NCI-H748 (cell line): ENCODE data around the gene IGF2.
A peak's percentile ranks its signal among the peaks of the same experiment; 100 is the strongest.

Experiments
- DNase-seq: peaks from one replicate; lab custom pipeline; 2025; ENCODE audit not compliant: unreplicated experiment; lab: John Stamatoyannopoulos, UW

The IGF2 gene

DNA sequence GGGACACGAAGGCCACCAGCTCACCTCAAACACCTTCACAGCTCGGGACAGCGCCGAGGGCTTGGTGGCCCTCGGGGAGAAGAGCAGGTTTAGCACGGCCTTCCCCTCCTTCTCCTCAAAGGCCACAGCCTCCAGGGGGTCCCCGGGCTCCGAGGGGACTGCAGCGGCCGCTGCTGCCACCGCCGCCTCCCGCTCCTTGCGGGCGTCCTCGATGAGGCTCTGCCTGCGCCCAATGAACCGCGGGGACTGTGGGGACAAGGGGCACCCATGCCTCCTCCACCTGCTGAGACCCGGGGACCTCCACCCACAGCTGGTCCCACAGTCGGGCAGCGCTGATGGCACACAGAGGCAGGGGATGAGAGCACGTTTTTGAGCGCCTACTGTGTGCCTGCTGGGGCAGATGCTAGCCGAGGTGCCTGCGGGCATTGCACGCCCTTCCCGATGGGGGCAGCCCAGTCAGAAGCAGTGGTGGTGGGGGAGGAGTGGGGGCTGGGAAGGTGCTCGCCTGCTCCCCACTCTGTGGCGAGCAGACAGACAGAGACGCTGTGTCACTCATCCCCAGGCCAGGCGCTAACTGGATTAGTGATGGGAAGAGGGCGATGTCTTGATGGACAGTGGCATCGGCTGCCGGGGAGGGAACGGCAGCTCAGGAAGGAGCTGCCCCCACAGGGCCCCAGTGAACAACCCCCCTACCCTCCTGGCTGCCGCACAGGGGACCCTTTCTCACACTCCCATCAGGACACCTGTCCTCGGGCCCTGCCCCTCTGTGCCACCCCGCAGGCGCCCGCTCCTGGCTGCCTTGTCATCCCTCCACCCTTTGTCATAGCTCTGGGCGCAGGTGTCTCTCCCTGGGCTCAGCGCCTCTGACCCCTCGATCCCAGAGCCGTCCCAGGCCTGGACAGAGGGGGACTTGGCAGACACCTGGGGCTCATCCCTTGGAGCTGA, 30.7 kb upstream of the IGF2 start:
- DNase-seq = no peak

DNA sequence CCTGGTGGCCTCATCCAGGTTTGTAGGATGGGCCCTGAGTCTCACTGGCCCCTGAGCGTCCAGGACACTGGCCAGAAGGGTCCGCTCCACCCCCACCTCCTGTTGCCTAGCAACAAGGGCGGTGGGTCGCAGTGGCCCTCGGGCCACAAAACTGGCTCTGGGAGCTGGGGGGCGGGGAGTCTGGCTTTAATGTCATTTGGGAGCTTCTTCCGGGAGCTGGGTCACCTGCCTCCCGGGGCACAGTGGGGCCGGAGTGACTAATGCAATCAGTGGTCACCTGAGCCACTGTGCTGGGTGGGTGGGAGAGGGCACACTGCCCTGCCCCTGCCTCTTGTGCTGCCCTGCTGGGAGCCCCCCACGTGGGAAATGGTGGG, 29.8 kb upstream of the IGF2 start:
- DNase-seq = no peak

DNA sequence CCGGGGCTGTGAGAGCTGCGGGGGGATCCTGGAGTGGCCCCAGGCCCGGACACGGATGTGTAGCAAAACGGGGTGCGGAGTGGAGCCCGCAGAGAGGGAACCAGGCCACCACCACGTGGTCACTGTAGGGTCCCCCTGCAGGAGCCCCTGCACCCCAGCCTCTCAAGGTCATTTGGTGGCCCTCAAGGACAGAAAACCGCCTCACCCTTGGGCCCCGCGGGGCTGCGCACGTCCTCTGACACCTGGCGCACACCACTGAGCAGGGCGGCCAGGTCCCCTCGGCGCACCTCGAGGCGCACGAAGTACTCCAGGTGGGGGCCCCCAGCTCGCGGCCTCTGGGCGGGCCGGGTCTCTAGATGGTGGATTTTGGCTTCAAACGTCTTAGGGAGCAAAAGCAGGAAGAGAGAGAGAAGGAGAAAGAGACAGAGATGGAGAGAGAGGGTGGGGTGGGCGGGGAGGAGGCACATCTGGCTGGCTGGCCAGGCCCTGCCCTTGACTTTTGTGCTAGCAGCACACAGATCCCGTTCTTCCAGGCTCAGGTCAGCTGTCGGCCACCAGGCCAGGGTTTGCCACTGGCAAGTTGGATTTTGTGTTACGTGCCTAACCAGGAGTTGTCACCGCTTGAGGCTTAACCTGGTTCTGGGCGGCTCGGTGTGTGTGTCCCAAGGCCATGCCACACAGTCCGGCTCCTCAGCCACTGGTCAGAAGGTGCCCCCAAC, 29.3 kb upstream of the IGF2 start:
- DNase-seq = no peak

DNA sequence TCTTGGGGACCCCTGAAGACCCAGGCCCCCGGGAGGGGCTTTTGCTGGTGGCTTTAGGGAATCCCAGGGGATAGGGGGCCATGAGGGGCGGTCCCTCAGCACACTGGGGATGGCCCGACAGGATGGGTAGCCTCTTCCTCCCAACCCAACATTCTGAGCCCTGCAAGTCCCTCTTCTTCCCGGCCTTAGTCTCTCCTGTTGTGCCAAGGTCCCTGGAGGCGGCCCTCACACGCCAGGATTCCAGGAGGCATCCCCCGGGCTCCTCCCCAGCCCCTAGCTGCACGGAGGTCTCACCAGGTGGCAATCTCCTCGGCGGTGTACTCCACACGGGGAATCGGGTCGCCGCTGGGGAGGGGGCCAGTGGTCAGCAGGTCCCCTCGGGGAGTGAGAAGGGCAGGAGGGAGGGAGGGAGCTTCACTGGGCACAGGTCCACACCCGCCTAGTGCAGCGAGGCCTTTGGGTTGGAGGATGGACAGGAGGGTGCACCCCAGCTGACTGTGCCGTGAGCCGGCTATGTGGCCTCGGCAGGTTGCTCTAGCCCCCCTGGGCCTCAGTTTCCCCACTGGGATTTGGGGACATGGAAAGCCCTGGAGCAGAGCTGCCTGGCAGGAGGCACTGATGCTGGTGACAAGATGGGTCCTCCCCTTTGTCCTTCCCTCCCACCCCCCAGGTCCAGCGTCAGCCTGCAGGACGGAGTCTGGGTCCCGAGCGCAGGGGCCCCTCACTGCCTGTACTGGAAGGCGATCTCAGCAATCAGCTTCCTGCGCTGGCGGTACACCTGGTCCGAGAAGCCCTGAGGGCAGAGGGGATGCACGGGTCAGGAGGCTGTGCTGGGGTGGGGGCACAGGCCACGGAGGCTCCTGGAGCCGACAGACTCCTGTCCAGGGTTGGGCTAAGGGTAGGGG, 28.2 kb upstream of the IGF2 start:
- no peak for DNase-seq

DNA sequence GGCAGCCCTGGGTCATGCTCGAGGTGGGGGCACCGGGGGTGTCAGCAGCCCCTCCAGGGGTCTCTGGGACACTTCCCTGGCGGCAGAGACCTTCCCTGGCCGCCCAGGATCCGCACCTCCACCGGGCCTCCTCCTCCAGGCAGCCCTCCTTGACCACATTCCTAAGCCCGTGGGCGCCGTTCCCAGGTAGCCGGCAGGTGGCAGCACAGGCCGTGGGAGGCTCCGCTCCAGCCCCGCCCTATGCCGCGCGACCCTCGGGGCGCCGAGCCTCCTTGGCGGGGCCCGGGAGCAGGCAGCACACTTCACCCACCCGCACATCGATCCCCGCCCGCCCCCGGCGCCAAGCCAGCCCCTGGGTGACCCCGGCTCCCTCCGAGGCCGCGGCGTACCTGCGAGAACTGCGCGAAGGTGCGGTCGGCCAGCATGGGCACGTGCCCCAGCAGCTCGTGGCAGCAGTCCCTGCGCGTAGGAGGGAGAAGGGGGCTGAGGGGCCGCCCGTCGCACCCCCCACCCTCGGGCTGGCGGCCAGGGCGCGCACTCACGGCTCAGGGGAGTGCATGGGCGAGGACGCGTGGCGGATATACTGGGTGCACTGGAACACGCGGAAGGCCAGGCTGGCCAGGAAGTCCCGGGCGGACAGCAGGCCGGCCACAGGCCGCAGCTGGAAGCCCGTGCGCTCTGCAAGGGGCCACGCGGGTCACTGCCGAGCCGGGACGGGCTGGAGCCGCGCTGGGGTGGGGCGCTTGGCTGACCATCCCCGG, 27.1 kb upstream of the IGF2 start:
- DNase-seq = peak; percentile 65

DNA sequence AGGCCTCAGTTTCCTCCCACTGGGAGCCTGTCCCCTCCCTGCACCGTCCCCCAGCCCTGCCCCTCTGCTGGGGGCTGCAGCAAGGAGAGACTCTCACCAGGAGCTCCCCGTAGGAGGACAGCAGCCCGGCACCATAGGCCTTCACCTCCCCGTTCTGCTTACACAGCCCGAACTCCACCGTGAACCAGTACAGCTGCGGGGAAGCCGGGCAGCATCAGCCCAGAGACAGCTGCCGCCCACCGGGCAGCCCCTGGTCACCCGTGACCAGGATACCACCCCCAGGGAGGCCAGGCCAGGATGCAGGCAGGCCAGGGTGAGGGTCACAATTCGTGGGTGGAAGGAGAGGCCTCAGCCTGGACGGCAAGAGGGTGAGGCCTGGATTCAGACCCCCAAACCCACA, 26.4 kb upstream of the IGF2 start:
- no peak for DNase-seq

DNA sequence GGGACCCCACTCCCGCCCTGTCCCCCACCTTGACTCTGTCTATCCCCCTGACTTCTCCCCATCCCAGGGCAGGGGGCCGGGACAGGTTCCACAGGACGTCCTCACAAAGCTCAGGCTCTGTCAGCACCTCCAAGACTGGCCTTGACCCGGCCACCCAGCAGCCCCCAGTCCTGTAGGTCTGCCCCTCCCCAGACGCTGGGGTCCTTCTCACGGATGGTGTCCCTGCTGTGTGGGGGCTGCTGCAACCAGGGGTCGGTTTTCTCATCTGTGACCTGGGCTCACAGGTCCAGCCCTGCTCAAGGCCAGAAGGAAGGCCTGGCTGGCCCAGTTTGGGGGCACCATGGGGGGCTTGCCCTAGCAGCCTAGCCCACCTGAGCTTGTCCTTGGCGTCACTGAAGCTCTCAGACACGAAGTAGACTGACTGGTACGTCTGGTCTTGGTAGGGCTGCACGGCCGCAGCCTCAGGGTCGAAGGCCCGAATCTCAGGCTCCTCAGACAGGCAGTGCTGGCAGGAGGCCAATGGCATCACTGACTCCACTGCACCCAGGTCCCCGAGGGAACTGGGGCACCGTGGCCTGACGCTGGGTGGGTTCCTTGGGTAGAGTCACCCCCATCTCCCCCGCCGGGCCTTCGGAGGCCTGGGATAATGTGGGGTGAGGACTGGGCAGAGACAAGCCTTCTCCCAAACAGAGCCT, 25.8 kb upstream of the IGF2 start:
- no peak for DNase-seq

DNA sequence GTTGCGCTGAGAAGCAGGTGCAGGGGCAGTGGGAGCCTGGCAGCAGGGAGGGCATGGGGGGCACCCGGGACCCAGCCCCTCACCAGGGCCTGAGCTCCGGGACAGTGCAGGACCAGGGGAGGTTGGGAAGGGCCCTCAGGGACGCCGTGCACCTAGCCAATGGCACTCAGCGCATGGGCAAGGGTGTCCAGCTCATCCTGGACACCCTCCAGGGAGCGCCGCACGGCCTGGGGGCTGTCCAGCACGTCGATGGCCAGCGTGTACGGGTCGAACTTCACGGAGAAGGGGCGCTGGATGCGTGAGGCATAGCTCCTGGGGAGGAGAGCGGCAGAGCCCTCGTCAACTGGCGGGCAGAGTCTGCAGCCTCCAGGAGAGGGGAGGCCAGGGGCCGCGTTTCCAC, 24.9 kb upstream of the IGF2 start:
- DNase-seq = no peak

DNA sequence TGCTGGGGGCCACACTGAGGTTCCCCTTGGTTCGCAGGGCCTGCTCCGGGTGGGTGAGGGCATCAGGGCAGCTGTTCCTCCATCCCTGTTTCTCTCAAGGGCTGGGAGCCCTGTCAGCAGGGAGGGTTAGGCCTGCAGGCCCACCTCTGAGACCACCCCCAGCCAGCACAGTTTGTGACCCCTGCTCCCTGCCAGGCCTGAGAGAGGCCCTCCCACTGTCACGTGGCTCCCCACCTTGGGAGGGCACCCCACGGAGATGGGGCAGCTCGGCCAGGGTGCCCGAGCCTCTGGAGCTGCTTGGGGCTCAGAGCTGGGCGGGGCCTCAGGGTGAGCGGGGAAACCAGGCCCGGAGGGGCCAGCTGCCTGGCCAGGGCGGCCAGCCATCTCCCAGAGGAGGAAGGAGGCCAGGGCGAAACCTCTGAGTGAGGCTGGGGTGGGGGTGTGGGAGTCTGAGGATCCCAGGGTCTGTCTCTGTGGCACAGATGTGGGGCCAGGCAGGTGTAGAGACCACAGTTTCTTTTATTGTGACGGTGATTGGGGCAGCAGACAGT, 24.3 kb upstream of the IGF2 start:
- DNase-seq = no peak

DNA sequence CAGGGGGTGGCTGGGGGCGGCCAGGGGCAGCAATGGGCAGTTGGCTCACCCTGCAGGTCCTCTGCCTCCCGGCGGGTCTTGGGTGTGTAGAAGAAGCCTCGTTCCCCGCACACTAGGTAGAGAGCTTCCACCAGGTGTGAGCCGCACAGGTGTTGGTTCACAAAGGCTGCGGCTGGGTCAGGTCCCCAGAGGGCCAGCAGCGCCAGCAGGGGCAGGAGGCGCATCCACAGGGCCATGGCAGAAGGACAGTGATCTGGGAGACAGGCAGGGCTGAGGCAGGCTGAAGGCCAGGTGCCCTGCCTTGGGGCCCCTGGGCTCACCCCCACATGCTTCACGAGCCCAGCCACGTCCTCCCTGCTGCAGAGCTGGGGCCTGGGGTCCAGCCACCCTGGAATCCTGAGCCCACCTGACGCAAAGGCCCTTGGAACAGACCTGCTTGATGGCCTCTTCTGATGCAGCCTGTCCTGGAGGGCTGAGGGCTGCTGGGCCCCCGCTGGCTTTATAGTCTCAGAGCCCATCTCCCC, 21.6 kb upstream of the IGF2 start, which contains the start of gene INS:
TSS of gene INS (minus strand) at position 474 of the 524 bp plus-strand sequence. CDS start at position 236, 238 bp downstream.
- DNase-seq = peak; percentile 28

DNA sequence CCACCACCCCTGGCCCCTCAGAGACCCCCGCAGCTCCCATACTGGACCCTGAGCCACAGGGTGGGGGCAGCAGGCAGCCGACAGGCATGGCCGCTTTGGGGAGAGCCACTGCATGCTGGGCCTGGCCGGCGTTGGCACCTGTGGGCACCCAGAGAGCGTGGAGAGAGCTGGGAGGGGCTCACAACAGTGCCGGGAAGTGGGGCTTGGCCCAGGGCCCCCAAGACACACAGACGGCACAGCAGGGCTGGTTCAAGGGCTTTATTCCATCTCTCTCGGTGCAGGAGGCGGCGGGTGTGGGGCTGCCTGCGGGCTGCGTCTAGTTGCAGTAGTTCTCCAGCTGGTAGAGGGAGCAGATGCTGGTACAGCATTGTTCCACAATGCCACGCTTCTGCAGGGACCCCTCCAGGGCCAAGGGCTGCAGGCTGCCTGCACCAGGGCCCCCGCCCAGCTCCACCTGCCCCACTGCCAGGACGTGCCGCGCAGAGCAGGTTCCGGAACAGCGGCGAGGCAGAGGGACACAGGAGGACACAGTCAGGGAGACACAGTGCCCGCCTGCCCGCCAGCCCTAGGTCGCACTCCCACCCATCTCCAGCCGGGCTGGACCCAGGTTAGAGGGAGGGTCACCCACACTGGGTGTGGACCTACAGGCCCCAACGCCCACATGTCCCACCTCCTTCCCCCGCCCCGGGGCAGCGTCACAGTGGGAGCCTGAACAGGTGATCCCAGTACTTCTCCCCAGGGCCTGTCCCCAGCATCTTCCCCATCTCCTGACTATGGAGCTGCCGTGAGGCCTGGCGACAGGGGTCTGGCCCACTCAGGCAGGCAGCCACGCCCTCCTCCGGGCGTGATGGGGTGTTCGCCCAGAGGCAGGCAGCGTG, 20.6 kb upstream of the IGF2 start:
- DNase-seq = no peak

DNA sequence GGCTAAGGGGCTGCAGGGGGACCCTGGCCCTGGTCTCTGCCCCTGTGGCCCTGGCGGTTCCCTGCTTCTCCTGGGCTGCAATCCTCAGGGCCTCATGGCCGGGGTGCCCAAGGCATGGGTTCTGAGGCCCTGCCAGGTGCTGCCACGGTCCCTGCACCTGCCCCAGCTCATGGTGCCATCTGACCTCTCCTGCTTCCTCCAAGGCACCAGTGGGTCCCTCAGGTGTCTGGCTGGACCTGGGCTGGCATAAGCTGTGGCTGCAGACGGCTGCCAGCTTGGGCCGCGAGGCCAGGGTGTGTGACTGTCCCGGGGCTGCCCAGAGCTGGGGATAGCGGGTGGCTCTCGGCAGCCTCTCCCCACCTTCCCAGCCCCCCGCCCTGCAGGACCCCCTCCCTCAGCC, 19.8 kb upstream of the IGF2 start:
- DNase-seq = no peak

DNA sequence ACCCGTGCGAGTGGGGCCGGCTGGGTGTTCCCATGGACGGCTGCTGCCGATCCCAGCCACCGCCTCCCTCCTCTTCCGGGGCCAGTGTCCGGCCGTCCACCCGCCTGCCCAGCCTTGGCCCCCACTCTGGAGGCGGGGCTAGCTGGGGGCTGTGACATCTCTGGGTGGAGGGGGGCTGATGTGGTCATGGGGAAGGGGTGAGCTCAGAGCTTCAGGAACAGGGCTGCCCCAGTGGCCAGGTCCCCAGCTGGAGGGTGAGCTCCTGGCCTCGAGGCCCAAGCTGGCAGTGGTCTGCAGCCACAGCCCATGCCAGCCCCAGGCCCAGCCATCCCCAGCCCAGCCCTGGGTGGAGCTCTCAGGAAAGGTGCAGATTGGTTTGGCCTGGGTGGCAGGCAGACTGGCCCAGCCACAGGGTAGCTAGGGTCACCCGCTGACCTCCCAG, 19.1 kb upstream of the IGF2 start:
- DNase-seq = no peak

DNA sequence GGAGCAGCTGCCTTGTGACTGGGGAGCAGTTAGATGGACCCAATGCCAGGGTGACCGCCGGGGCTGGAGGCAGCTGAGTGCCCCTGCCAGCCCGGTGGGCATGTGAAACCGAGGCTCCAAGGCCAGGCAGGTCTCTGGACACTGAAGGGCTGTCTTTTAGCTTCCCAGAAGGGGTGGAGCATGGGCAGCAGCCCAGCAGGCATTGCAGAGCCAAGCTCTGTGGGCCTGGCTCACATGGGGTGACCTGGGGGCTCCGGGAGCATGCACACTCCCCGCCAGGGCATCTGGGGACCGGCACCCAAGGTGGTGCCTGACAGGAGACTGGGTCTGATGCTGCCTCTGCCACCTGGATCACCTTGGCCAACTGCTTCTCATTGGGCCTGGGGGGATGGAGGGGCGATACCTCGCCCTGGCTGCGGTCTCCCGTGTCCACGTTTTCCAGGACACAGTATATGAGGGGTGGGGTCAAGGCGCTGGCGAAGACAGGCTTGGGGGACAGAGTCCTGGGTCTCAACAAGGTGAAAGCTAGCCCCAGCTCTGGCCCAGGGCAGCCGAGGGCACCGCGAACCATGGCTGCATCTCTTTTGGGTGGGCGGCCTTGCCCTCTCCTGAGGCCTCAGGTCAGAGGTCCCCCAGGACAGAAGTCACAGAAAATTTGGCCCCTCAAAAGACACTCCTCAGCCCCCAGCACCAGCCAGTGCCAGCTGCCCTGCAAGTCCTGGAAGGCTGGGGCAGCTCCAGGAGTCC, 18.3 kb upstream of the IGF2 start:
- no peak for DNase-seq

DNA sequence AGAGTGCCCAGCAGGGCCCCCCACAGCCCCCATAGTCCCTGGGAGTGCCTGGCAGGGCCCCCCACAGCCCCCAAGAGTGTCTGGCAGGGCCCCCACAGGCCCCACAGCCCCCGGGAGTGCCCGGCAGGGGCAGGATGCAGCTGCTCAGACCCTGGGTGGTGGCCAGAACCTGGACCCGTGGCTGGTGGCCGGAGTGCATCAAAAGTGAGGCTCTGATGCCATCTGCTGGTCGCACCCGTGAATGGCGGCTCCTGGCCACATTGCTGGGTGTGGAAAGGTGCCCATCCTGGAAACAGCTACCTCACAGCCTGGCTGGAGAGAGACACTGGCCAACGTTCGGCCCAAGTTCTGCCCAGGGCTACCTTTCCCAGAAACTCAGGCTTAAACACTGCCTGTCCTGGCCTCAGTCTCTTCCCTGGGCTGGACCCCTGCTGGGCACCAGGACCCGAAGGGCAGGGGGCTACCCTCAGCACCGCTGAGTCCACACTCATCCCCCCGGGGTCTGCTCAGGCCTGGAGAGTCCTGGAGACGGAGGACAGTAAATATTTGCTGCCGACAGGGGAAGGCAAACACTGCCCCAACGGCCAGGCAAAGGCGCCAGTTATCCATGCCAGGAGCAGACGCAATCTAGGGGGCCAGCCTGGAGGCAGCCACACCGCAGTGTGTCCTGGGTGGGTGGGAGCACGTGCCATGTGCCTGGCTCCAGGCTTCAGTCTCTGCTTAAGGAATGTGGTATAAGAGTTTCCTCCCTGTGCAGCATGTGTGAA, 17.4 kb upstream of the IGF2 start:
- peak; percentile 73 for DNase-seq

DNA sequence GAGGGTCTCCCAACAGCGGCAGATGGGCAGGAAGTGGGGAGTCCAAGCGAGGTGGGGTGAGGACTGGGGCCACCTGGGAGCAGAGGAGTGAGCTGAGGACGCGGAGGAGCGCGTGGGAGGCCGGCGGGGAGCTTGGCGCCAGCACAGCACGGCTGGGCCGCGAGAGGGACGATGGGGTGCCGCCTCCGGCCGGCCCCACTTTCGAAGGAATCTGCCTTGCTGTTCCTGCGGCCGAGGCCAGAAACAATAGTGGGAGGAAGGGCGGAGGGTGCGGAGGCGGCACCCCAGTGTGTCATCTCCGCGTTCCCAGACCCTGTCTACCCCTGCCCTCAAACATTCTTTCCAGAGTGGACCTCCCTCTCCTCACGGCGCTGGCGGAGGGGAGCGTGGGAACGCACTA, 16.3 kb upstream of the IGF2 start:
- DNase-seq = no peak

DNA sequence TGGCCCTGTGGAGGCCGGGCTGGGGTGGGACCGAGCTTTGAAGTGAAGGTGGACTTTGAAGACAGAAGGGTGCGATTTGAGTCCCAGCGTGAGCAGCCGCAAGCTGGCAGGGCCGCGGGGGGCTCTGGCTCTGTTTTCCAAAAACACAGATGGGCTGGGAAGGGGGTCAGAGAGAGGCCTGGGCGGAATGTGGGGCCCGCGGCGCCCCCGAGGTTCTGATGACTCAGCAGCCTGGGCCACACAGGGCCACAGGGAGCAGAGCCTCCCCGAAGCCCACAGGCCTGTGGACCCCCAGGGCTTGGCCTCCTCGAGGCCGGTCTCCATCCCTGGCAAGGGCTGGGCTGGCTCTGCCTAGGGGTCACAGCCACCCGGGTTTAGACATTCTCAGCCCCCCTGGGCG, 15.7 kb upstream of the IGF2 start:
- DNase-seq = no peak
